Immature natural killer cell (primary cell): ENCODE measurements around the gene CSMD2. TPM values are rescaled to one million over a fixed set of nuclear protein-coding genes. Genes with fewer than 3 reads are reported as not detected.

Experiments used
- DNase-seq, 3 donors: peaks; one replicate each; pipeline ENCODE4 v3.0.0; 2022; ENCODE audit warnings: mixed read lengths in 1 of 3
- H3K27ac Mint-ChIP-seq, 6 donors: one replicate each; pipeline ENCODE4 v1.8.0; 2020; ENCODE audit warnings: mixed read lengths in 6 of 6, mild to moderate bottlenecking in 5 of 6, inconsistent platforms in 4 of 6, moderate library complexity in 3 of 6
- H3K27me3 Mint-ChIP-seq, 3 donors: one replicate each; pipeline ENCODE4 v1.8.0; 2020 to 2021; ENCODE audit warnings: low read depth in 3 of 3, mild to moderate bottlenecking in 3 of 3, mixed read lengths in 3 of 3, moderate library complexity in 3 of 3, inconsistent platforms in 1 of 3
- H3K36me3 Mint-ChIP-seq, 3 donors: one replicate each; pipeline ENCODE4 v1.8.0; 2020; ENCODE audit warnings: mixed read lengths in 3 of 3, inconsistent platforms in 2 of 3, mild to moderate bottlenecking in 2 of 3
- H3K4me1 Mint-ChIP-seq, 2 donors: one replicate each; pipeline ENCODE4 v1.8.0; 2020; ENCODE audit warnings: inconsistent platforms in 2 of 2, mild to moderate bottlenecking in 2 of 2, mixed read lengths in 2 of 2, moderate library complexity in 1 of 2
- H3K4me3 Mint-ChIP-seq, 5 donors: one replicate each; pipeline ENCODE4 v1.8.0; 2020; ENCODE audit warnings: mild to moderate bottlenecking in 5 of 5, mixed read lengths in 5 of 5, inconsistent platforms in 3 of 5, moderate library complexity in 3 of 5
- H3K9me3 Mint-ChIP-seq, 6 donors: one replicate each; pipeline ENCODE4 v1.8.0; 2020; ENCODE audit warnings: mild to moderate bottlenecking in 6 of 6, mixed read lengths in 6 of 6, inconsistent platforms in 4 of 6, moderate library complexity in 3 of 6
- polyA plus RNA-seq, 3 donors: library from polyadenylated mRNA; unstranded; fragments of 300-500 nt; fragmentation: Illumina TruSeq; gene quantifications; one replicate each; pipeline ENCODE4 v1.2.3, GENCODE V29; 2021

Gene CSMD2
- polyA plus RNA-seq, 3 donors from 2014 or later = not detected

DNA sequence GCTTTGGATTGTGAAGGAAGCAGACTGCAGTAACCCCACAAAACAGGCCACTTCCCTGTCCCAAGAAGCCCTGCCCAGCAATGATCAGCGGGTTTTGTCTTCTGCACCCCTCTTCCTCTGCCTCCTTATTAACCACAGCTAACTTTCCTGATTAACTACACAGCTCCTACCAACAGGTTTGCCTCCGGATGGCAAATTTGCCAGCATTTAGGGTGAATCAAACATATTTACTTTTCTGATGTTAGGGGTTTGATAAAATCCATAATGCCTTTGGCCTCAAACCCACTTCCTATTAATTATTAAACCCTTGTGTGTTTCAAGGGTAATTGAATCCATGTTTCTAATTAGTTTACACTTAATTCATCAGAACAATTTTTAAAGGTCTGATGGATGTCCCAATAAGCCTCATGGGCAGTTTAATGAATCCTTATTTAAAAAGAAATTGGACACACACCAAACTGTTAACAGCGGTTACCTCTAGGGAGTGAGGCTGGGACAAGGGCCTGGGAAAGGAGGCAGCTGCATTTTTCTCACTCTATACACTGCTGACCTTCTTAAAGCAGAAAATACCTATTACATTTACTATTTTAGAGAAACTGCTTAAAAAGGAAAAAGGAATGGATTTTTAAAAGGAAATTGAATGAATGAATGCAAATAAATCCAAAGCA, 91.9 kb downstream of the CSMD2 start:
- H3K36me3 Mint-ChIP-seq = no peaks in the 10 kb centered on the region
- H3K9me3 Mint-ChIP-seq = peaks cover 0 to 2% (median 0%) of the 10 kb centered on the region in 6 donors
- H3K27me3 Mint-ChIP-seq = peaks cover 0 to 4% (median 2%) of the 10 kb centered on the region in 3 donors
- H3K4me1 Mint-ChIP-seq = no peaks in the 10 kb centered on the region
- H3K27ac Mint-ChIP-seq = no peak overlapping the region
- H3K4me3 Mint-ChIP-seq = no peak overlapping the region
- DNase-seq = no peak

DNA sequence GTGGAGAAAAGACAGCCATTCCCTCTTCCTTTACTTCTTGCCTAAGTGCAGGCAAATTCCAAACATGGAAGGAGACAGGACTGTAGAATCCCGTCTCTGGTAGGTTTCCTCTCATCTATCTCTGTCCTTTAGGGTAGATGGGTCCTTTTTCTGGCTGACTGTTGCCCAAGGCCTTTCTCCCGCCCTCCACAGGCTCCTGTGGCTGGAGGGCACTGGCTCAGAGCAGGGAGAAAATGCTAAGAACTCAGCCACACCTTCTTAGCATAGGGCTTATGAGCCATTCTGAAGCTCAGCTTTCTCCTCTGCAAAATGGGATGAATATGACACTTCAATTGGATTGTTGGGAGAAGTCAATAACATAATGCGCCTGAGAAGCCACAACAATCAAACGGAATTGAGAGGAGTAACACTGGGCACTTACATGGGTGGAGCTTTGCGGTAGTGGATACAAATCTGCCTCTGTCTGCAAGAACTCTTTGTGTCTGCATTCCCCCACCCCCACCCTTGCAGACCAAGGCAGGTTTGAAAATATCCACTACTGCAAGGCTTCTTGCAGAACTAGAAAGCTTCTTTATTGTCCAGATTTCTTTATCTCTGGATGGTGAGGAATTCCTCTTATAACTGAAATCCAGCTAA, 94.7 kb downstream of the CSMD2 start:
- H3K27ac Mint-ChIP-seq = no peak overlapping the region
- no peak for DNase-seq
- H3K27me3 Mint-ChIP-seq = peaks cover 0 to 4% (median 0%) of the 10 kb centered on the region in 3 donors
- H3K36me3 Mint-ChIP-seq = no peaks in the 10 kb centered on the region
- H3K4me3 Mint-ChIP-seq = no peak overlapping the region
- H3K9me3 Mint-ChIP-seq = peaks cover 0 to 2% (median 0%) of the 10 kb centered on the region in 6 donors
- H3K4me1 Mint-ChIP-seq = no peaks in the 10 kb centered on the region

DNA sequence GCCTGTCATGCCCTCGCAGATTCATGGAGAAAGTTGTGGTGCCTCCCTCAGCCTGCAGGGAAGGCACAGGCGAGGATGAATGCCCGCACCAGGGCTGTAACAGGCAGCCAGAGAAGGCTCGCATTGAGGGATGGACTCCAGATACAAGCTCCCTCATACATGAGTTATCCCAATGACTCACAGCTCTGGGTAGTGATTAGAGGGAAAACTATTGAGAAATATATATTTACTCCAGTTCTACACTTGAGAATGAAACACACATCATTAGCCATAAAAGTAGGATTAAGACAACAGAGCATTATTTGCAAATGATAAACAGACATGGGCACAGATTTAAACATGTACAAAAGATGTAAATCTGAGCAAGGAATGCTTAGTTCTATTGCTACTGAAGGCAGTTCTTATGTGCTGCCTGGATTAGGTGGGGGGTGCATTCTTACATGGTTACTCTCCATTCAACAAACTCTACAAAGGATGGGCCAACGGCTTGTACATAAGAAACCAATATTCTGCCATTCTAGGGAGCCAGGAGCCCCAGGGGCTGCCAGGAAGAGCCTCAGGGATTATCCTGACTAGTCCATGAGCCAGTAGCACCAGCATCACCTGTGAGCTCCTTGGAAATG, 97.9 kb downstream of the CSMD2 start:
- Mint-ChIP-seq H3K27ac (no peak overlapping the region), H3K27me3 (peaks cover 2 to 4% (median 3%) of the 10 kb centered on the region in 3 donors)

DNA sequence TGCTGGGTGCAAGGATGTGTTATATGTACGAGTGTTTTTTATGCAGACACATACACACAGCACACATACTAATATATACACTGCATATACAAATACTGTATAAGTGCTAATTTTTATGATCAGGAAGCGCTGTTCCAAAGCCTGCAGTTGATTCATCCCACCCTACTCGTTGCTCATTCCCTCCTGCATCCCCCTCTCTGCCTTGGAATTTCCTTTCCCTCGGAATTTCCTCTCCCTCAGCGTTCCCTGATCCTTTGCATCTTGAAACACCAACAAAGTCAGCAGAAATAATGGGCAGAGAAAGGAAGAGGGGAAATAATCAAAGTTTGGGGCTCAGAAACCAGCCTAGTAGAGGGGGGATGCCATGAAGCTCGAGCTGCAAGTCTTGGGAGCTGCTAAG, 98.9 kb downstream of the CSMD2 start:
- Mint-ChIP-seq H3K9me3 (peaks cover 0 to 4% (median 0%) of the 10 kb centered on the region in 6 donors), H3K27me3 (peaks cover 0 to 5% (median 2%) of the 10 kb centered on the region in 3 donors), H3K27ac (no peak overlapping the region), H3K4me1 (no peaks in the 10 kb centered on the region), H3K36me3 (no peaks in the 10 kb centered on the region), H3K4me3 (no peak overlapping the region)
- no peak for DNase-seq

More for the DNA sequence above, 97.9 kb downstream of the CSMD2 start:
- H3K9me3 Mint-ChIP-seq = peaks cover 0 to 4% (median 0%) of the 10 kb centered on the region in 6 donors
- DNase-seq = no peak
- no peaks in the 10 kb centered on the region for H3K36me3 Mint-ChIP-seq
- H3K4me1 Mint-ChIP-seq = no peaks in the 10 kb centered on the region
- no peak overlapping the region for H3K4me3 Mint-ChIP-seq

DNA sequence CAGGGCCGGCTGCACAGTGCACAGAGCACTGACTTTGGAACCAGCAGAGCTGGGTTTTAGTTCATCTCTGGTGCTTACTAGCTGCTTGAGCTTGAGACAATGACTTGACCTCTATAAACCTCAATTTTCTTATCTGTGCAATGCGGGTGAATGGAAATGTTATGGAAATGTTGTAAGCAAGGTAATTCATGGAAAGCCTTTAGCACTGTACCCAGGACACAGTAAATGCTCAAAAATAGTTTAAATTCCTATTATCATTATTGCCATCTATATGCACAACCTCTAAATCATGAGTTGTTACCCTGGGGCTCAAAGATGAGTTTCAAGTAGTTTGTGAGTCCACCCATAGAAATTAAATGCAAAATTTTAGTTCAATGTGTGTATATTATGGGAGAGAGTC, 99.5 kb downstream of the CSMD2 start:
- Mint-ChIP-seq H3K36me3 (no peaks in the 10 kb centered on the region), H3K27ac (no peak overlapping the region), H3K4me3 (no peak overlapping the region)

DNA sequence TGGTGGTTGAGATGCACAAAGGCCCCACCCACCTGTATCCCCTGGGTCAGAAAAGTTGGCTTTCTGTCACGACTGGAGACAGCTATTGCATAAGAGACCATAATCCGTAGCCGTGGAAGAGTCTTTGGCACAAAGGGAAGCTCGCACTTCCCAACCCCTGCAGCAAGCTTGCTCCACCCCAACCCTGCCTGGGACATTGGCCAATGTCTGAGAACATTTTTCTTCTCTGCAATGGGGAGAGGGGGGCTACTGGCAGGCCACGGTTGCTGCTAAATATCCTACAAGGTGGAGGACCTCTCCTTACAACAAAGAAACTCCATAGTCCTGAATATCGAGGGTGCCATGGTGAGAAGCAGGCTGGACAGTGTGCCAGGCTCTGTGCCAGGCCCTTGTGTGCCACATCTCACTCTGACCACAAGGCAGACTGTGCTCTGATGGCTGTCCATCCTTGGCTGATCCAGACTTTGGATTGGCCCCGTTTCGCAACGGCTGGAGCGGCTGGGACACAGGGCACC, 104.1 kb downstream of the CSMD2 start:
- no peaks in the 10 kb centered on the region for H3K4me1 Mint-ChIP-seq
- peaks cover 3 to 9% (median 6%) of the 10 kb centered on the region in 3 donors for H3K27me3 Mint-ChIP-seq
- peaks cover 0 to 3% (median 0%) of the 10 kb centered on the region in 6 donors for H3K9me3 Mint-ChIP-seq
- no peak overlapping the region for H3K27ac Mint-ChIP-seq
- H3K36me3 Mint-ChIP-seq = no peaks in the 10 kb centered on the region
- no peak overlapping the region for H3K4me3 Mint-ChIP-seq
- DNase-seq = no peak

More for the DNA sequence above, 99.5 kb downstream of the CSMD2 start:
- peaks cover 2 to 5% (median 3%) of the 10 kb centered on the region in 3 donors for H3K27me3 Mint-ChIP-seq
- no peak for DNase-seq
- no peaks in the 10 kb centered on the region for H3K4me1 Mint-ChIP-seq
- H3K9me3 Mint-ChIP-seq = peaks cover 0 to 2% (median 0%) of the 10 kb centered on the region in 6 donors

DNA sequence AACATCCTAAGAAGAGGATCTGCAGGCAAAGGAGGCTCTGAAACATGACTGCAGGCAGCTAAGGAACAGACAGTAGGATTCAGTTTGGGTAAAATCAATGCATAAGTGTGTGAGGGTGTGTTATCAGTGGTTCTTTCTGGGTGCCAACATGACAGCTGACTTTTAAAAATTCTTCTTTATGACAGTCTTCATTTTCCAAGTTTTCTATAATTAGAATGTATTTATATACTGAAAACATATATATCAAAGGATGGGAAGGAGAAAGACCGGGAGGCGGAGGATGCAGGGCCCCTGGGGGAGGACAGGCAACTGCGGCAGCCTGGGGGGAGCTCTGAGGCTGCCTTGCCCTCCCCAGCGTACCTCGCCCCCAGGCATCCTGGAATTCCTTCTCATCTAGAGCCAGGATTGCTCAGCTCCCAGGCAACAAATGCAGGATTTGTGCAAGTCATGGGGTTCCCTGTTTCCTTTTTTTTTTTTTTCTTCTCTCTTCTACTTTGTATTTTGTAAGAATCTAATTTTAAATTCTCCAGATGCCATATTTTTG, 104.8 kb downstream of the CSMD2 start:
- no peaks in the 10 kb centered on the region for H3K4me1 Mint-ChIP-seq
- H3K36me3 Mint-ChIP-seq = no peaks in the 10 kb centered on the region
- H3K27ac Mint-ChIP-seq = no peak overlapping the region
- no peak overlapping the region for H3K4me3 Mint-ChIP-seq
- no peak for DNase-seq
- peaks cover 3 to 9% (median 6%) of the 10 kb centered on the region in 3 donors for H3K27me3 Mint-ChIP-seq
- H3K9me3 Mint-ChIP-seq = peaks cover 0 to 3% (median 0%) of the 10 kb centered on the region in 6 donors

DNA sequence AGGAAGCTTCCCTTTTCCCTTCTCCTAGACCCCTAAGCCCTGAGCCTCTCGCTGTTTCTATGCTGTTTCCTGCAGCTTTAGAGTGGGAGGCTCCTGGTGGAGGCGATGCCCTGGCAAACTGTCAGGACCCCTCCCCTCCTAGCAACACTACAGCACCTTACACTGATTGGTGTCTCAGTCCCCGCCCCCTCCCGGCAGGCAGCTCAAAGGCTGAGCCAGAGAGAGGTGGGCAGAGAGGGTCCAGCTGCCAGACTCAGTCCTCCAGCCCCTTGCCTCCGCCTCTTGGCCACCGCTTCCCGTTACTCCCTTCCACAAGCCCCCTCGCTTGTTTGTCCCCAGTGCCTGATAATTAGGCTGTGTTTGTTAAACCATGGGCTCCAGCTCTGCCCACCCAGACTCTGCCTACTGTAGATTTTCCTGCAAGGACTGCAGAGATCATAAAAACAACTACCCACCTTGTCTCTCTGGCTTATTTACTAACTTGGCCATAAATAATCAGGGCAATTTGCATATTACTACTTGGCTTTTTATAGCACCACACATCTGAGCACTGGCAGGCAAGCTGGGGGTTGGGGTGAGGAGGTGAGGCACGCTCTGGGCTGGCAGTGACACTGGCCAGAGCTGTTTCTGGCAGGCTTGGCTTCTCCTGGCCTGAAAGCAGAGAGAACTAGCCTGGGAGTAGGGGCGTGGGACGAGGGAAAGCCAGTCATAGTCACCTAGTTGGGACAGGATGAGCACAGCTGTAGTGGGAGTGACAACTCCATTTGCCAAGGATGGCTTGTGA, 107.5 kb downstream of the CSMD2 start:
- Mint-ChIP-seq H3K4me1 (no peaks in the 10 kb centered on the region), H3K27ac (no peak overlapping the region), H3K36me3 (no peaks in the 10 kb centered on the region), H3K9me3 (peaks cover 0 to 2% (median 0%) of the 10 kb centered on the region in 6 donors), H3K27me3 (peaks cover 5 to 6% (median 6%) of the 10 kb centered on the region in 3 donors), H3K4me3 (no peak overlapping the region)
- DNase-seq = no peak

DNA sequence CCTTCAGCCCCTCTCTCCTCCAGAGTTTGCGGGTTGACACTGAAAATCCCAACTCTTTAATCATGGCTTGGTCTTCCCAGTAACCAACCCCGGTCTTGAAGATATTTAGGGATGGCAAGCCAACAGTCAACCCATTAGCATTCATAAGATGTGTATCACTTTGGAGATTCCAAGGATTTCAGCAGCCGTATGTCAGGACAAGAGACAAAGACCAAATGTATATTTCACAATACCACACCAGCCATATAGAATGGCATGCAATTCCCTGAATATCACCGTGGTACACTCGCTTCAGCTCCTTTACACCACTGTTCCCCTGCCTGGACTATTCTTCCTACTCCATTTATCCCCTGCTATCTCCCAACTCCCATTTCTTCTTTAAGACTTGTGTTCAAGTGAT, 109.2 kb downstream of the CSMD2 start:
- no peak overlapping the region for H3K27ac Mint-ChIP-seq
- H3K36me3 Mint-ChIP-seq = no peaks in the 10 kb centered on the region
- H3K27me3 Mint-ChIP-seq = peaks cover 5 to 6% (median 5%) of the 10 kb centered on the region in 3 donors
- peaks cover 0 to 2% (median 0%) of the 10 kb centered on the region in 6 donors for H3K9me3 Mint-ChIP-seq
- H3K4me3 Mint-ChIP-seq = no peak overlapping the region
- no peaks in the 10 kb centered on the region for H3K4me1 Mint-ChIP-seq
- no peak for DNase-seq

DNA sequence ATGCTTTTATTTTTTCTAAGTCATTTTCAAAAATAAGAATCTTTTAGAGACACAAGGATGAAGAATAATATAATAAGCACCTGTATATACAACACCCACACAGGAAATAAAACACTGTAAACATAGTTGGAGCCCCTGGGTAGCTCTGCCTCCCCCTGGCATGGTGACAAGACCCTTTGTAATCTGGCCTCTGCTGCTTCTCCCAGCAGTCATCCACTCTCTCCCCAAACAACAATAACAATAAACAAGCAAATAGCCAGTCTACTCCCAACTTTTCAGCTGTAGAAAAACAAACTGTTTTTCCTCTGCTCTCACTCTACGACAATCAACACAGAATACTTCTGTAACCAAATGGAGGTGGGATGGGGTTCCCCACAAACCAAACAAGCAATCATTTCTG, 110.1 kb downstream of the CSMD2 start:
- no peak overlapping the region for H3K27ac Mint-ChIP-seq
- peaks cover 2 to 6% (median 5%) of the 10 kb centered on the region in 3 donors for H3K27me3 Mint-ChIP-seq
- DNase-seq = no peak
- no peaks in the 10 kb centered on the region for H3K4me1 Mint-ChIP-seq
- peaks cover 0 to under 1% (median 0%) of the 10 kb centered on the region in 6 donors for H3K9me3 Mint-ChIP-seq
- H3K36me3 Mint-ChIP-seq = no peaks in the 10 kb centered on the region
- no peak overlapping the region for H3K4me3 Mint-ChIP-seq

DNA sequence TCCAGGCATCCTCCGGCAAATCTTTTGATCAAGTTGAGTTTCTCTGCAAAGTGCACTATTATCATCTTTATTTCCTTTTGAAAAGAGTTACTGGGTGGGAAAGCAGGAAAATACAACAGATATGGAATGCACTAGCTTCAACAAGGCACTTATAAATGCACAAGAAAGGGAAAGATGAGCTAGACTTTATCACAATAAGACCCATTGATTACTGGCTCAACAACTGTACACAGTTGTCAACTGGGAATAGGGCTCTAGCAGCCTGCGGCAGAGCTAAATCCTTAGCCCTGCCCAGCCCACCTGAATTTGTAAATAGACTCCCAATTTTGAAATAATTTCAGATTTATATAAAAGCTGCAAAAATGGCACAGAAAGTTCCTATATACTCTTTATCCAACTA, 111.4 kb downstream of the CSMD2 start:
- no peak overlapping the region for H3K4me3 Mint-ChIP-seq
- no peak for DNase-seq
- peaks cover 0 to 5% (median 5%) of the 10 kb centered on the region in 3 donors for H3K27me3 Mint-ChIP-seq
- no peaks in the 10 kb centered on the region for H3K9me3 Mint-ChIP-seq
- no peaks in the 10 kb centered on the region for H3K36me3 Mint-ChIP-seq
- H3K4me1 Mint-ChIP-seq = no peaks in the 10 kb centered on the region
- no peak overlapping the region for H3K27ac Mint-ChIP-seq

DNA sequence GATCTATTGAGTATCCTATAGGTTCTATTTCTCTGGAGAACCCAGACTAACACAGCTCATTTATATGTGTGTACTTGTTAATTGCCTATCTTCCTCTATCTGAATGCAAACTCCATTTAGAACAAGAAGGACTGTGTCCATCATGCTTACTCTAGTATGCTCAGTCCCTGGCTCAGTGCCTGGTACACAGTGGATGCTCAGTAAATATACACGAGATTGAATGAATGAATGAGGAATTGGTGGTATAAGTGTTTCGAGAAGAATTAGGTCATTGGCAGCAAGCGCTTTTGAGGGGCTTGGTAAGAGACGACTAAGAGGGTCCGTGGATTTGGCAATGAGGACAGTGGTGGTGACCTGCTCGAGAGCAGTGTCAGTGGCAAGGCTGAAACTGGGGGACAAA, 112.5 kb downstream of the CSMD2 start:
- Mint-ChIP-seq H3K27ac (no peak overlapping the region), H3K36me3 (no peaks in the 10 kb centered on the region), H3K9me3 (no peaks in the 10 kb centered on the region), H3K4me1 (no peaks in the 10 kb centered on the region), H3K27me3 (peaks cover 0 to 5% (median 4%) of the 10 kb centered on the region in 3 donors), H3K4me3 (no peak overlapping the region)
- DNase-seq = no peak

DNA sequence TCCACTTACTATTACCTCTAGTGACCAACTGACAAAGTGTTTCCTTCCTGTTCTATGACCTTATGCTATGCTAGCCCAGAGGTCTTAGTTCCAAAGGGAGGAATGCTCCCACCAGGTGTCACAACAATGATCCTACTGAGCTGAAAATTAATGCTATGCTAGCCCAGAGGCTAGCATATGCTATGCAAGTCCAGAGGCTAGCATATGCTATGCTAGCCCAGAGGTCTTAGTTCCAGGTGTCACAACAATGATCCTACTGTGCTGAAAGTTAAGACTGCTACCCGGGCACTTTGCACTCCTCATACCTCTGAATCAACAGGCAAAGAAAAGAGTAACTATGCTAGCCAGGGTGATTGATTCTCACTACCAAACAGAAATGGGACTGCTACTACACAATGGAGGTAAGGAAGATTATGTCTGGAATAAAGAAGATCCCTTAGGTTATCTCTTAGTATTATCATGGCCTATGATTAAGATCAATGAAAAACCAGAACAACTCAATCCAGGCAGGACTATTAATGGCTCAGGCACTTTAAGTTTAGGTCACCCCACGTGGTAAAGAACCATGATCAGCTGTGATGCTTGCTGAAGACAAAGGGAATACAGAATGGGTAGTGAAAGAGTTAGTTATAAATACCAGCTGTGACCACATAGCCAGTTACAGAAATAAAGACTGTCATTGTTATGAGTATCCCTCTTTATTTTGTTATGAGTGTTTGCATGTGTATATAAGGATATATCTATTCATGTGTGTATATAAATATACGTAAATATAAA, 114.1 kb downstream of the CSMD2 start:
- peaks cover 0 to 5% (median 4%) of the 10 kb centered on the region in 3 donors for H3K27me3 Mint-ChIP-seq
- no peaks in the 10 kb centered on the region for H3K36me3 Mint-ChIP-seq
- H3K4me1 Mint-ChIP-seq = no peaks in the 10 kb centered on the region
- H3K4me3 Mint-ChIP-seq = no peak overlapping the region
- no peak overlapping the region for H3K27ac Mint-ChIP-seq
- DNase-seq = no peak
- no peaks in the 10 kb centered on the region for H3K9me3 Mint-ChIP-seq
